IPS-11a (cell line): ENCODE measurements around the gene SLC9A3.

Source experiments
- H3K4me3 ChIP-seq: one replicate; pipeline ENCODE4 v1.5.1; 2013; ENCODE audit warnings: low read depth, low read length, control low read depth

SLC9A3 gene

GRCh38 chr5:527646-528628 lies 3.7 kb upstream of the SLC9A3 start:
- H3K4me3 ChIP-seq = no peak overlapping the region

- H3K4me3 ChIP-seq = no peak overlapping the region
Observed at GRCh38 chr5:526456-527088, 2.3 kb upstream of the SLC9A3 start.

- H3K4me3 ChIP-seq = no peak overlapping the region
Observed at GRCh38 chr5:525916-526315, 1.7 kb upstream of the SLC9A3 start.

DNA sequence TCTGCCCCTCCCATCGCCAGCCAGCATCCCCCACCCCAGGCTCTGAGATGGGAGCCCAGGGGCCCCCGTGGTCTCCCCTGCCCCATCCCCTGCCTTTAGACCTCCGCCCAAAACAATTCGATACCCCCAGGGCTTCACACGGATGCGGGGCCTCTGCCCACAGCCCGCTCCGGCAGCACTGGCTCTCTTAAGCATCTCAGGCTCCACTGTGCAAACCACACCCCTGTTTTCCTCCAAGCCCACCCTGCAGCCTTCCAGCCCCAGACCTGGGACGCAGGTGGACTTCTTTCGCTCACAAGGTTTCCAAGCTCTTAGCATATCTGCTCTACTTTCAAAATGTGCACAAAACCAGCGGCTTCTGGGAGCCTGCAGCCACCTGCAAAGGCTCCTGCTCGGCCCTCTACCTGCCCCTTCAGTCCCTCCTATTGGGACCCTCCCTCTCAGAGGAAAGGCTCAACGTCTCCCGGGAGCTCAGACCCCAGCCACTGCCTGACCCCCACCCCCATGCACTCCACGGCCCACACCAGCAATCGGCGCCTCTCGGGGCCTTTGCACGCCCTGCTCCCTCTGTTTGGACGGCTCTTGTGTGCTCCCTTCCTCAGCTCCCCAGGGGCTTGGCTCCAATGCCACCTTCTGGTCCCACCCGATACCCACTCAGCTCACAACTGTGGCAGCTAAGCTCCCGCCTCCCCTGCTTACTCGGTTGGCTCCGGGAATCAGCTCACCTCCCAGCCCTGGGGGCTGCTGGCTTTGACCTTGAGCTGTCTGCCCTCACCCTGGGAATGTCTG lies 918 bp upstream of the SLC9A3 start:
- H3K4me3 ChIP-seq = no peak overlapping the region

DNA sequence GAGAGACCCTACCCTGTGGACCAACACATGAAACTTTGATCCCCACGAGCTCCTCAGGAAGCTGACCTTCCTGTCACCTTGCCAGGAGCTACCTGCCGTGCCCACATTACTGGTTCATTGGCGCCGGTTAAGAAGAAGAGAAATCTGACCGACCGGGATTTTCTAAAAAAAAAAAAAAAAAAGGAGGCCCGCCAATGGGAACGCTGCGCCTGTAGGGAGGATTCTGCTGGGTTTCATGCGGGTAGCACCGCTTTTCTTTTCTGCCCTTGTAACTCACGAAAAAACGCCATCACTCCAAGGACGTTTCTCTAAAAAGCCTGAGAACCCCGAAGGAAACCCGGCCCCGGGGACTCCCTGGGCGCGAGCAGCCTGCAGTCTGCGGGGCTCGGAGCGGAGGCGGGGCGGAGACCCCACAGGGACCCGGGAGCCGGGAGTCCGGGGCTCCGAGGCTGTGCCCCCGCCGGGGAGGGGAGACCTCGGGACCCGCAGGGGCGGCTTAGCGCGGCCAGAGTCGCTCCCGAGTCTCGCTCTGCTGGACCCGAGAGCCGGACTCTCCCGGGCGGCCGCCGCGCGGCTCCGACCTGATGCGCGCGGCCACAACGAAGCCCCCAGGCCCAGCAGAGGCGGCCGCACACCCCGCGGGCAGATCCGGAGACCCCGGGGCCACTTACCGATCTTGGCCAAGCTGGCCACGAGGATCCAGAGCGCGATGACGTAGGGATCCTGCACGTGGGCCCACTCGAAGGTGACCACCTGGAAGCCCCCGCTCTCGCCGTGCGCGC lies 617 bp downstream of the SLC9A3 start:
- H3K4me3 ChIP-seq = no peak overlapping the region

DNA sequence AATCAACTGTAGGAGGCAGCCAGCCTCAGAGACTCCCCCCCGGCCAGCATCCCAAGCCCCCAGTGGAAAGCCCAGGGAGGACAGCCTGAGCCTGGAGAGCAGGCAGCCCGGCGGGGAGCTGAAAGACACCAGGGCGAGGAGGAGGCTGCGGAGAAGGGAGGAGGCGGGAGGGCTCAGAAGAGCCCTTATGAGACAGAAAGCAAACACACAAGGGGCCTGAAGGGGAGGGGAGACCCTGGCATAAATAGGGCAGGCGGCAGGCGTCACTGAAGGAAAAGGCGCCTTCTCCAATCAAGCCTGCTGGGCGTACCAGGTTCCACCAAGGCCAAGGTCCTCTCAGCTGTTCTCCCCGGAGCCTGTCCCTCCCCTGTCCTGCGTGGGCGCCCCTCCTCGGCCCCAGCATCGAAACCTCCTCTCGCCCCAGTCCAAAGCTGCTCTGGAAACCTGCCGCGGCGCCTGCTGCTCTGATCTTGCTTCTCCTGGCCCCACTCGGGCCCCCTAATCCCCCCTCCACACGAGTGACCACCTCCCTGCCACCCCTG lies 1.3 kb downstream of the SLC9A3 start:
- no peak overlapping the region for H3K4me3 ChIP-seq

- H3K4me3 ChIP-seq = no peak overlapping the region
Observed at GRCh38 chr5:522116-522515, 2.1 kb downstream of the SLC9A3 start.

DNA sequence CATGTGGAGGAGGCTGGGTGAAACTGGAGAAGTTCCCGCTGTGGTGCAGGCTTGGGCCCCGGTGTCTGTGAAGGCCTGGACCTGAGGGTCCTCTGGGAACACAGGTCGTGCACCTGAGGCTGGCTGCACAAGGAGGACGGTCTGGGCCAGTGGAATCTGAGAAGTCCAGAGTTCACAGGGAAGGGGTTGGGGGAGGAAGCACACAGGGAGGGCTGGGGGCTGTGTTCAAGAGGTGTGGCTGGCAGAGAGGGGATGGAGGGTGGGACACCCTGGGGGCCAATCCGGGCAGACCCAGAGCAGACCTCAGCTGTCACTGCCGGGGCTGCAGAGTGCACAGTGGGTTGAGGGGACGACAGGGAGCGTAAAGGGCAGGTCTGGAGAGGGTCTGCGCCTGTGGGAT lies 2.6 kb downstream of the SLC9A3 start:
- no peak overlapping the region for H3K4me3 ChIP-seq

DNA sequence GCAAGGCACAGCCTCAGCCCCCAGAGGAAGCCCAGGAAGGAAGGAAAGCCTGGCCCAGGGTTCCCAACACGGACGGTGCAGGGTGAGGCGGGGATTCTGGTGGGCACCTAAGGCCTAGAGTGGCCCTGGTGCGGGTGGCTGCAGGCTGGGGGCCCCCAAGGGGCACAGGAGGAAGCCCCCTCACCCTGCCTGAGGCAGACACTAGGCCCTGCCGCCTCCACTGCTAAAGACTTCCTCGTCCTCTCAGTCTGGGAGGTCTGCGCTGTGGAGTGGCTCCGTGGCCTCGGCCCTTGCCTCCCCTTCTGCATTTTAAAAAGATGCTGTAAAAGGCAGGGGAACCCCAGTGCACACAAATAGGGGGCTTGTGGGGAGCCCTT lies 3.4 kb downstream of the SLC9A3 start:
- no peak overlapping the region for H3K4me3 ChIP-seq

GRCh38 chr5:520196-520849 lies 3.9 kb downstream of the SLC9A3 start:
- no peak overlapping the region for H3K4me3 ChIP-seq

DNA sequence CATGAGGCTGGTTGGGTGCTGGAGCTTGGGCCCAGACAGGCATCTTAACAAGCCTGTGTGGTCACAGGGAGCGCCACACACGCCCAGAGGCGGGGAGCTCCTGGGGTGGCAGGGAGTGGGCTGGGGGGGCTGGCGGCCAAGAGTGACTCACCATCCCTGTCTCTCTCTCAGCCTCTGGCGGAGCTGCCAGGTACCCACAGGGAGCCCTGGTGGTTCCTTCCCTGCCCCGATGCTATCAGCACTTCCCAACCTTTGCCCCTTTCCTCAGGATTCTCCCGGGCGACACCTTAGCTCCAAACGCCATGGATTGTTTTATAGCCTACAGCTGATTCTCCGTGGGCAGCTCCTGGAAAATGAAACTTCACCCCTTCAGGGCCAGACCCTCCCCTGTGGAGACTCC lies 5.5 kb downstream of the SLC9A3 start:
- H3K4me3 ChIP-seq = no peak overlapping the region

GRCh38 chr5:517535-518100 lies 6.6 kb downstream of the SLC9A3 start:
- H3K4me3 ChIP-seq = no peak overlapping the region

DNA sequence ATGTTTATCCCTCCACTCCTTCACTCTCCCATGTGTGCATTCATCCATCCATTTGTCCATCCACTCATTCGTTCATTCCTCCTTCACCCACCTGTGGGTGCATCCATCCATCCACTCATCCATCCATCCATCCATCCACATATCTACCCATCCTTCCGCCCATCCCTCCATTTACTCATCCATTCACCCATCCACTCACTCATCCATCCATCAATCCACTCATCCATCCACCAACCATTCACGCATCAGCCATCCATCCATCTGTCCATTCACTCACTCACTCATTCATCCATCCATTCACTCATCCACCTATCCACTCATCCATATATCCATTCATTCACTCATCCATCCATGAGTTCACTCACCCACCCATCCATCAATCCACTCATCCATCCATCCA lies 7.3 kb downstream of the SLC9A3 start:
- H3K4me3 ChIP-seq = no peak overlapping the region

- no peak overlapping the region for H3K4me3 ChIP-seq
Observed at GRCh38 chr5:516338-516925, 7.8 kb downstream of the SLC9A3 start.

DNA sequence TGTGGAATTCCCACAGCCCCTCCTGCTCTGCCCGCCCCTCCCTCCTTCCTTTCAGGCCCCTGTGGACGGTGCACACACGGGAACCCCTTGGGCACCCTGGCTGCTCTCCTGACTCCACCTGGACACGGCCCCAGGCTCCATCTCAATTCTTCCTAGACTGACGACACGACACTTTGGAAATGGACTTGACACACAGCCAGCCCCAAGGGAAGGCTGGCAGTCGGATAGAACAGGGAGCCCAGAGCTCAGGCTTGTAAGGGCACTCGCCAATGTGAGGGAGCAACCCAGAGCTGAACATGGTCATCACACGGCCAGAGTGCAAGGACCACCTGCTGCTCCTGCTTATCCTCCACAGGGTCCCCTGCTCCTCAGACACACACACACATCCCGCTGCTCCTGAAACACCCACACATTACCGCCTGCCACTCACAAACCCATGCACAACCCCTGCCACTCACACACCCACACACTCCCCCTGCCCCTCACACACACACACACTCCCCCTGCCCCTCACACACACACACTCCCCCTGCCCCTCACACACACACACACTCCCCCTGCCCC lies 8.9 kb downstream of the SLC9A3 start:
- H3K4me3 ChIP-seq = no peak overlapping the region

DNA sequence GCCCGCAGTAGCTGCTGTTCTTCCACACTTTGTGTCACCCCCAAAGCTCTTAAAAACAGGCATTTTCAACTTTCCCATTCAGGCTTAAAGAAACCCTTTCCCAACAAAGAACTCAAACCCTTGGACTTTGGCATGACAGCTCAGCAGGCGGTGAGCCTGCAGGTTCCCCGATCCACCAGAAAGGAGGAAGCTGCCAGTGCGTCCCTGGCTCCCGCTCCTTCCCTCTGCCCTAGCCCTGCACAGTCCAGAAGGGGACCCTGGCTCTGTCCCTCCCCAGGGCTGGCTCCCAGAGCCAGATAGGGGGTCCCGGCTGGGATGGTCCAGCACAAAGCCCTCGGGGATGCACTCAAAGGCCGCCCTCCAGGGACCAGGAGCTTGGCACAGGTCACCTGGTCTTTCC lies 9.6 kb downstream of the SLC9A3 start:
- H3K4me3 ChIP-seq = no peak overlapping the region

- no peak overlapping the region for H3K4me3 ChIP-seq
Observed at GRCh38 chr5:514101-514485, 10.2 kb downstream of the SLC9A3 start.

- H3K4me3 ChIP-seq = no peak overlapping the region
Observed at GRCh38 chr5:513216-514100, 10.8 kb downstream of the SLC9A3 start.
